Neural cell (in vitro differentiated cells): Measurements from ENCODE around the gene TECPR1.

Experiments
- EP300 ChIP-seq: fragments of 450-650 bp; conservative IDR thresholded peaks from 2 replicates; pipeline ENCODE4 v1.6.1; 2014; ENCODE audit warnings: antibody characterized with exemption, mild to moderate bottlenecking, moderate library complexity; ENCODE audit not compliant: poor library complexity, severe bottlenecking
- MXI1 ChIP-seq: fragments of 450-650 bp; conservative IDR thresholded peaks from 2 replicates; pipeline ENCODE4 v1.6.1; 2014; ENCODE audit warnings: antibody characterized with exemption, mild to moderate bottlenecking; ENCODE audit not compliant: poor library complexity, severe bottlenecking
- POLR2AphosphoS5 ChIP-seq: IDR thresholded peaks from 2 replicates; pipeline ENCODE4 v1.6.1; 2012
- RAD21 ChIP-seq: fragments of 450-650 bp; conservative IDR thresholded peaks from 2 replicates; pipeline ENCODE4 v1.6.1; 2014; ENCODE audit warnings: antibody characterized with exemption, mild to moderate bottlenecking, moderate library complexity
- REST ChIP-seq: IDR thresholded peaks from 2 replicates; pipeline ENCODE4 v1.6.1; 2012; ENCODE audit warnings: borderline replicate concordance
- TF ChIP-seq, protein P1 (sequence below): fragments of 450-650 bp; IDR thresholded peaks from 2 replicates; pipeline ENCODE4 v1.5.1; 2014; ENCODE audit warnings: antibody characterized with exemption, mild to moderate bottlenecking, moderate library complexity; ENCODE audit not compliant: poor library complexity, severe bottlenecking

- TF ChIP-seq POLR2AphosphoS5 = no peak
- no peak for TF ChIP-seq EP300
- TF ChIP-seq, protein P1, sequence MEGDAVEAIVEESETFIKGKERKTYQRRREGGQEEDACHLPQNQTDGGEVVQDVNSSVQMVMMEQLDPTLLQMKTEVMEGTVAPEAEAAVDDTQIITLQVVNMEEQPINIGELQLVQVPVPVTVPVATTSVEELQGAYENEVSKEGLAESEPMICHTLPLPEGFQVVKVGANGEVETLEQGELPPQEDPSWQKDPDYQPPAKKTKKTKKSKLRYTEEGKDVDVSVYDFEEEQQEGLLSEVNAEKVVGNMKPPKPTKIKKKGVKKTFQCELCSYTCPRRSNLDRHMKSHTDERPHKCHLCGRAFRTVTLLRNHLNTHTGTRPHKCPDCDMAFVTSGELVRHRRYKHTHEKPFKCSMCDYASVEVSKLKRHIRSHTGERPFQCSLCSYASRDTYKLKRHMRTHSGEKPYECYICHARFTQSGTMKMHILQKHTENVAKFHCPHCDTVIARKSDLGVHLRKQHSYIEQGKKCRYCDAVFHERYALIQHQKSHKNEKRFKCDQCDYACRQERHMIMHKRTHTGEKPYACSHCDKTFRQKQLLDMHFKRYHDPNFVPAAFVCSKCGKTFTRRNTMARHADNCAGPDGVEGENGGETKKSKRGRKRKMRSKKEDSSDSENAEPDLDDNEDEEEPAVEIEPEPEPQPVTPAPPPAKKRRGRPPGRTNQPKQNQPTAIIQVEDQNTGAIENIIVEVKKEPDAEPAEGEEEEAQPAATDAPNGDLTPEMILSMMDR = no peak
- no peak for TF ChIP-seq REST
- TF ChIP-seq RAD21 = no peak
- no peak for TF ChIP-seq MXI1
Measured at GRCh38 chr7:98170966-98171365, 81.1 kb downstream of the TECPR1 start.
